GM12878 (cell line): ENCODE measurements around the gene C1QTNF8. TPM values are rescaled to one million over a fixed set of nuclear protein-coding genes. Genes with fewer than 3 reads are reported as not detected.

Experiments used
- ATAC-seq: fragments of 200-7000 bp; cut with Tn5 transposase; 3 replicates; pipeline ENCODE4 v1.9.1; 2020; ENCODE audit warnings: mild to moderate bottlenecking, moderate library complexity
- BruUV-seq: library from RNA; stranded (reverse); fragments of 400-500 nt; replicated peaks from 2 replicates; lab custom pipeline; 2021; lab: Mats Ljungman, UMichigan
- CTCF ChIA-PET: fragments of 300-600 bp; sonication (Branson Sonifier 250); formaldehyde crosslinking; extraction: SDS; loops from one replicate; lab custom pipeline; 2021; ENCODE audit warnings: inconsistent platforms; lab: Yijun Ruan, JAX
- POLR2A ChIA-PET: fragments of 350-600 bp; formaldehyde crosslinking; extraction: SDS; loops from one replicate; lab custom pipeline; 2021; ENCODE audit warnings: inconsistent platforms; lab: Charles Lee
- RAD21 ChIA-PET: fragments of 300-600 bp; sonication (Branson Sonifier 250); formaldehyde crosslinking; loops from one replicate; lab custom pipeline; 2023; ENCODE audit warnings: antibody characterized with exemption; ENCODE audit not compliant: unreplicated experiment; lab: Charles Lee
- SMC1A ChIA-PET: fragments of 300-600 bp; sonication (Branson Sonifier 250); formaldehyde crosslinking; loops from one replicate; lab custom pipeline; 2023; ENCODE audit not compliant: unreplicated experiment, uncharacterized antibody; lab: Charles Lee
- DNase-seq: peaks from one replicate; pipeline ENCODE4 v3.0.0-alpha.2; 2011; ENCODE audit warnings: low read depth, low spot score
- FAIRE-seq: peaks from 3 replicates; lab custom pipeline; 2011; peaks lifted over from hg19 to GRCh38; lab: Jason Lieb, UNC
- H2AFZ ChIP-seq: 2 replicates; pipeline ENCODE4 v1.6.0; 2011; ENCODE audit warnings: low read depth, low read length, control low read depth; ENCODE audit not compliant: control insufficient read depth
- H3K27ac ChIP-seq: 2 replicates; pipeline ENCODE4 v1.5.1; 2011; ENCODE audit warnings: control low read depth; ENCODE audit not compliant: control insufficient read depth, insufficient read depth
- H3K27me3 ChIP-seq, 2 experiments: replicated peaks in 1 of 2; 2 replicates each; pipeline versions ENCODE4 v1.6.0 to v1.6.1; 2011; ENCODE audit warnings: low read length in 1 of 2; ENCODE audit not compliant: control insufficient read depth in 2 of 2, insufficient read depth in 2 of 2
- H3K36me3 ChIP-seq, 2 experiments: 2 replicates each; pipeline ENCODE4 v1.5.1; 2011; ENCODE audit warnings: low read length in 1 of 2; ENCODE audit not compliant: control insufficient read depth in 2 of 2, insufficient read depth in 2 of 2
- H3K4me1 ChIP-seq: 2 replicates; pipeline ENCODE4 v1.6.1; 2011; ENCODE audit warnings: mild to moderate bottlenecking, low read length, moderate library complexity, mixed read lengths; ENCODE audit not compliant: control insufficient read depth, insufficient read depth
- H3K4me2 ChIP-seq: 2 replicates; pipeline ENCODE4 v1.6.0; 2011; ENCODE audit warnings: control low read depth; ENCODE audit not compliant: control insufficient read depth, insufficient read depth
- H3K4me3 ChIP-seq: fragments of 200-600 bp; sonication (generic); 2 replicates; pipeline ENCODE4 v1.5.1; 2016
- H3K79me2 ChIP-seq: 2 replicates; pipeline ENCODE4 v1.6.0; 2011; ENCODE audit warnings: low read length; ENCODE audit not compliant: control insufficient read depth, insufficient read depth
- H3K9ac ChIP-seq: 2 replicates; pipeline ENCODE4 v1.8.0; 2011; ENCODE audit warnings: low read length, control low read depth, mixed read lengths; ENCODE audit not compliant: control insufficient read depth, insufficient read depth
- H3K9me3 ChIP-seq: replicated peaks from 3 replicates; pipeline ENCODE4 v1.5.1; 2011; ENCODE audit warnings: mild to moderate bottlenecking, low read length; ENCODE audit not compliant: control insufficient read depth, insufficient read depth
- H4K20me1 ChIP-seq: 2 replicates; pipeline ENCODE4 v1.6.0; 2011; ENCODE audit not compliant: control insufficient read depth, insufficient read depth
- GABPA ChIP-seq: IDR thresholded peaks from 2 replicates; pipeline ENCODE4 v1.6.1; 2014; ENCODE audit warnings: antibody characterized with exemption, low read depth, mild to moderate bottlenecking, inconsistent platforms
- KAT2A ChIP-seq: conservative IDR thresholded peaks from 2 replicates; pipeline ENCODE4 v1.6.1; 2011; ENCODE audit warnings: low read depth, low read length; ENCODE audit not compliant: control insufficient read depth
- KDM1A ChIP-seq: fragments of 200-600 bp; sonication (generic); IDR thresholded peaks from 2 replicates; pipeline ENCODE4 v1.6.1; 2016; ENCODE audit warnings: borderline replicate concordance
- MYC ChIP-seq: IDR thresholded peaks from 2 replicates; pipeline ENCODE4 v1.6.1; 2011; ENCODE audit warnings: mild to moderate bottlenecking, low read length, moderate library complexity, inconsistent platforms; ENCODE audit not compliant: insufficient read depth, insufficient replicate concordance, insufficient read length, severe bottlenecking
- NFYB ChIP-seq: IDR thresholded peaks from 2 replicates; pipeline ENCODE4 v1.6.1; 2011; ENCODE audit warnings: low read depth, mild to moderate bottlenecking, low read length, improper control_type of control experiment, moderate library complexity; ENCODE audit not compliant: insufficient read depth
- PAX5 ChIP-seq: IDR thresholded peaks from 2 replicates; pipeline ENCODE4 v1.6.1; 2011; ENCODE audit warnings: low read depth, low read length, borderline replicate concordance
- SP1 ChIP-seq: IDR thresholded peaks from one replicate; pipeline ENCODE4 v1.6.1; 2011; ENCODE audit warnings: low read depth, low read length
- WGBS: methylation state at CpG from one replicate; pipeline ENCODE4 v1.1.6; 2016; ENCODE audit warnings: low lambda C conversion rate; ENCODE audit not compliant: insufficient replicate concordance, insufficient coverage; ENCODE audit errors: missing lambda C conversion rate; 5-methylcytosine and 5-hydroxymethylcytosine counted together
- in situ Hi-C: fragments of 300-500 bp; cut with MboI; formaldehyde crosslinking; loops from 9 replicates; pipeline ENCODE4 v1.14.3; 2018; ENCODE audit warnings: mixed read lengths
- intact Hi-C: fragments of 100-400 bp; cut with micrococcal nuclease; formaldehyde crosslinking; loops from one replicate; pipeline ENCODE4 v1.14.2; 2022; ENCODE audit not compliant: unreplicated experiment
- polyA plus RNA-seq, 11 experiments: library from polyadenylated mRNA; depleted of rRNA in 4 of 11; unstranded in 6 of 11; stranded (reverse) in 5 of 11; fragments of >200 nt; fragmentation: Nextera tagmentation in 4 of 11; fragmentation: Illumina TruSeq in 1 of 11; extraction: Ambion mirVana in 4 of 11; extraction: Trizol in 1 of 11; gene quantifications; 1 replicate in 1 of 11; 2 replicates in 10 of 11; pipeline versions ENCODE4 v1.2.1 to v1.2.3, GENCODE V29; 2011 to 2016; ENCODE audit warnings: inconsistent platforms in 2 of 11, missing spikeins in 2 of 11, low read depth in 1 of 11
- total RNA-seq, 4 experiments: library from RNA; depleted of rRNA in 3 of 4; stranded (reverse); fragments of >200 nt in 3 of 4; fragmentation: Illumina TruSeq in 1 of 4; extraction: Trizol in 1 of 4; gene quantifications; 2 replicates each; pipeline versions ENCODE4 v1.2.1 to v1.2.3, GENCODE V29; 2013 to 2021
- TF ChIP-seq, protein P1 (sequence below): fragments of 450-650 bp; formaldehyde crosslinking; IDR thresholded peaks from 2 replicates; pipeline ENCODE4 v1.4.0; 2020; ENCODE audit warnings: mild to moderate bottlenecking, moderate library complexity
- TF ChIP-seq, protein P2 (sequence below): fragments of 450-650 bp; IDR thresholded peaks from 2 replicates; pipeline ENCODE4 v1.6.1; 2017; ENCODE audit warnings: antibody characterized with exemption, mild to moderate bottlenecking, moderate library complexity
- TF ChIP-seq, protein P3 (sequence below): fragments of 450-650 bp; IDR thresholded peaks from 2 replicates; pipeline ENCODE4 v1.6.1; 2014; ENCODE audit warnings: mild to moderate bottlenecking
- TF ChIP-seq, protein P4 (sequence below): fragments of 450-650 bp; IDR thresholded peaks from 2 replicates; pipeline ENCODE4 v1.6.1; 2017; ENCODE audit warnings: borderline replicate concordance

The C1QTNF8 gene
- total and polyA plus RNA-seq, 10 of the 15 experiments (the other 5 are each of a cell fraction or from before 2014, with no cell fraction given) = not detected

DNA sequence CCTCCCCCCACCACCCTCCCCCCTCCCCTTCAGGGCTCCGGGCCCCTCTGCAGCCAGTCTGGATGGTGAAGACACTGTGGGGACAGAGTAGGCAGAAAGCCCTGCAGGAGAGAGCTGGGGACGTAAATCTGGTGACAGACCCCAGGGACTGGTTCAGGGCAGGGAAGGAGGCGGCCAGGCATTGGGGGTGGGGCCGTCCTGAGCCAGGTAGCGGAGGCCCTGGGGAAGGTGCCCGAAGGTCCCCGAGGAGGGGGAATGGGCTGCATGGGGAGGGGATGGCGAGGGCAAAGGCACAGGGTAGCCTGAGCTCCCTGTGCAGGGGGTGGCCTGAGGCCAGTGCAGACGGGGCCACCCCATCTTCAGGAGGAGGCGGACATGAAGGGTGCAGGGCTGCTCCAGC is 30.5 kb upstream of the C1QTNF8 start (continued):
- TF ChIP-seq, protein P1, sequence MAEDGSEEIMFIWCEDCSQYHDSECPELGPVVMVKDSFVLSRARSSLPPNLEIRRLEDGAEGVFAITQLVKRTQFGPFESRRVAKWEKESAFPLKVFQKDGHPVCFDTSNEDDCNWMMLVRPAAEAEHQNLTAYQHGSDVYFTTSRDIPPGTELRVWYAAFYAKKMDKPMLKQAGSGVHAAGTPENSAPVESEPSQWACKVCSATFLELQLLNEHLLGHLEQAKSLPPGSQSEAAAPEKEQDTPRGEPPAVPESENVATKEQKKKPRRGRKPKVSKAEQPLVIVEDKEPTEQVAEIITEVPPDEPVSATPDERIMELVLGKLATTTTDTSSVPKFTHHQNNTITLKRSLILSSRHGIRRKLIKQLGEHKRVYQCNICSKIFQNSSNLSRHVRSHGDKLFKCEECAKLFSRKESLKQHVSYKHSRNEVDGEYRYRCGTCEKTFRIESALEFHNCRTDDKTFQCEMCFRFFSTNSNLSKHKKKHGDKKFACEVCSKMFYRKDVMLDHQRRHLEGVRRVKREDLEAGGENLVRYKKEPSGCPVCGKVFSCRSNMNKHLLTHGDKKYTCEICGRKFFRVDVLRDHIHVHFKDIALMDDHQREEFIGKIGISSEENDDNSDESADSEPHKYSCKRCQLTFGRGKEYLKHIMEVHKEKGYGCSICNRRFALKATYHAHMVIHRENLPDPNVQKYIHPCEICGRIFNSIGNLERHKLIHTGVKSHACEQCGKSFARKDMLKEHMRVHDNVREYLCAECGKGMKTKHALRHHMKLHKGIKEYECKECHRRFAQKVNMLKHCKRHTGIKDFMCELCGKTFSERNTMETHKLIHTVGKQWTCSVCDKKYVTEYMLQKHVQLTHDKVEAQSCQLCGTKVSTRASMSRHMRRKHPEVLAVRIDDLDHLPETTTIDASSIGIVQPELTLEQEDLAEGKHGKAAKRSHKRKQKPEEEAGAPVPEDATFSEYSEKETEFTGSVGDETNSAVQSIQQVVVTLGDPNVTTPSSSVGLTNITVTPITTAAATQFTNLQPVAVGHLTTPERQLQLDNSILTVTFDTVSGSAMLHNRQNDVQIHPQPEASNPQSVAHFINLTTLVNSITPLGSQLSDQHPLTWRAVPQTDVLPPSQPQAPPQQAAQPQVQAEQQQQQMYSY (CRISPR knock-in tag) = no peak
- TF ChIP-seq, protein P2, sequence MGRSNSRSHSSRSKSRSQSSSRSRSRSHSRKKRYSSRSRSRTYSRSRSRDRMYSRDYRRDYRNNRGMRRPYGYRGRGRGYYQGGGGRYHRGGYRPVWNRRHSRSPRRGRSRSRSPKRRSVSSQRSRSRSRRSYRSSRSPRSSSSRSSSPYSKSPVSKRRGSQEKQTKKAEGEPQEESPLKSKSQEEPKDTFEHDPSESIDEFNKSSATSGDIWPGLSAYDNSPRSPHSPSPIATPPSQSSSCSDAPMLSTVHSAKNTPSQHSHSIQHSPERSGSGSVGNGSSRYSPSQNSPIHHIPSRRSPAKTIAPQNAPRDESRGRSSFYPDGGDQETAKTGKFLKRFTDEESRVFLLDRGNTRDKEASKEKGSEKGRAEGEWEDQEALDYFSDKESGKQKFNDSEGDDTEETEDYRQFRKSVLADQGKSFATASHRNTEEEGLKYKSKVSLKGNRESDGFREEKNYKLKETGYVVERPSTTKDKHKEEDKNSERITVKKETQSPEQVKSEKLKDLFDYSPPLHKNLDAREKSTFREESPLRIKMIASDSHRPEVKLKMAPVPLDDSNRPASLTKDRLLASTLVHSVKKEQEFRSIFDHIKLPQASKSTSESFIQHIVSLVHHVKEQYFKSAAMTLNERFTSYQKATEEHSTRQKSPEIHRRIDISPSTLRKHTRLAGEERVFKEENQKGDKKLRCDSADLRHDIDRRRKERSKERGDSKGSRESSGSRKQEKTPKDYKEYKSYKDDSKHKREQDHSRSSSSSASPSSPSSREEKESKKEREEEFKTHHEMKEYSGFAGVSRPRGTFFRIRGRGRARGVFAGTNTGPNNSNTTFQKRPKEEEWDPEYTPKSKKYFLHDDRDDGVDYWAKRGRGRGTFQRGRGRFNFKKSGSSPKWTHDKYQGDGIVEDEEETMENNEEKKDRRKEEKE = no peak
- TF ChIP-seq, protein P3, sequence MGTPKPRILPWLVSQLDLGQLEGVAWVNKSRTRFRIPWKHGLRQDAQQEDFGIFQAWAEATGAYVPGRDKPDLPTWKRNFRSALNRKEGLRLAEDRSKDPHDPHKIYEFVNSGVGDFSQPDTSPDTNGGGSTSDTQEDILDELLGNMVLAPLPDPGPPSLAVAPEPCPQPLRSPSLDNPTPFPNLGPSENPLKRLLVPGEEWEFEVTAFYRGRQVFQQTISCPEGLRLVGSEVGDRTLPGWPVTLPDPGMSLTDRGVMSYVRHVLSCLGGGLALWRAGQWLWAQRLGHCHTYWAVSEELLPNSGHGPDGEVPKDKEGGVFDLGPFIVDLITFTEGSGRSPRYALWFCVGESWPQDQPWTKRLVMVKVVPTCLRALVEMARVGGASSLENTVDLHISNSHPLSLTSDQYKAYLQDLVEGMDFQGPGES = no peak

DNA sequence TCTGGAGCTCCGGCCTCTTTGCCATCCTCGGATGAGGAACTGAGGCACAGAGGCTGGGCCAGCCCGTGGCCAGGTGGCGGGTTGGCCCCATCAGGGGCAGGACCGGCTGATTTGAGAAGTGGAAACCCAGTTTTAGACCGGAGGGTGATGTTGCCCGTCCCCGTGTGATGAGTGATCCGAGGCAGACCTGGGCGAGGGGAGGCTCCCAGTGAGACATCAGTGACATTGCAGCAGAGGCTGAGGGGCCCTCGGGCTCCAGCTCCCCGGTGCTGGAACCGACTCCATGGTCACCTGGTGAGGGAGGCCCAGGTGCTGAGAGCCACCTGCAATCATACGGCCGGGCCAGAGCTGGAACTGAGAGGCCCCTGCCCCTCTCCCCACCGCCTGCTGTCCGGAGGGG is 30.0 kb upstream of the C1QTNF8 start:
- intact Hi-C loops (no loop called here), in situ Hi-C loops (loop anchor here (10.0 kb wide), 1 partner anchor 61 kb away; no protein-coding TSS in a partner anchor)
- ChIA-PET CTCF (no interaction called here), RAD21 (no interaction called here), SMC1A (no interaction called here), POLR2A (no interaction called here)
- TF ChIP-seq NFYB = no peak
- no peak for TF ChIP-seq GABPA
- TF ChIP-seq, protein P4, sequence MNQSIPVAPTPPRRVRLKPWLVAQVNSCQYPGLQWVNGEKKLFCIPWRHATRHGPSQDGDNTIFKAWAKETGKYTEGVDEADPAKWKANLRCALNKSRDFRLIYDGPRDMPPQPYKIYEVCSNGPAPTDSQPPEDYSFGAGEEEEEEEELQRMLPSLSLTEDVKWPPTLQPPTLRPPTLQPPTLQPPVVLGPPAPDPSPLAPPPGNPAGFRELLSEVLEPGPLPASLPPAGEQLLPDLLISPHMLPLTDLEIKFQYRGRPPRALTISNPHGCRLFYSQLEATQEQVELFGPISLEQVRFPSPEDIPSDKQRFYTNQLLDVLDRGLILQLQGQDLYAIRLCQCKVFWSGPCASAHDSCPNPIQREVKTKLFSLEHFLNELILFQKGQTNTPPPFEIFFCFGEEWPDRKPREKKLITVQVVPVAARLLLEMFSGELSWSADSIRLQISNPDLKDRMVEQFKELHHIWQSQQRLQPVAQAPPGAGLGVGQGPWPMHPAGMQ = no peak
- no peak for TF ChIP-seq SP1
- no peak for TF ChIP-seq MYC
- TF ChIP-seq PAX5 = no peak
- no peak for TF ChIP-seq KDM1A
- TF ChIP-seq KAT2A = no peak
- no peaks in the 10 kb centered on the region for H3K9me3 ChIP-seq
- no peak overlapping the region for H3K4me2 ChIP-seq
- no peak for DNase-seq
- no peak overlapping the region for H2AFZ ChIP-seq
- no peak for ATAC-seq
- BruUV-seq = no TSS peak
- H3K36me3 ChIP-seq = no peaks in the 10 kb centered on the region
- H3K79me2 ChIP-seq = no peaks in the 10 kb centered on the region
- H3K4me1 ChIP-seq = no peaks in the 10 kb centered on the region
- 20% methylated on average over 17 of the region's 17 CpGs for WGBS
- H4K20me1 ChIP-seq = no peaks in the 10 kb centered on the region
- no peaks in the 10 kb centered on the region for H3K27me3 ChIP-seq
- no peak overlapping the region for H3K9ac ChIP-seq
- no peak overlapping the region for H3K4me3 ChIP-seq
- no peak for FAIRE-seq
- H3K27ac ChIP-seq = no peak overlapping the region
